Erythroblast (primary cell): ENCODE data around the gene NUP42.

Experiments used
- GATA1 ChIP-seq: IDR thresholded peaks from 2 replicates; pipeline ENCODE4 v1.6.1; 2011; ENCODE audit warnings: low read depth, mild to moderate bottlenecking, control low read depth, low read length, moderate library complexity
- POLR2A ChIP-seq: IDR thresholded peaks from 2 replicates; pipeline ENCODE4 v1.6.1; 2011; ENCODE audit warnings: mild to moderate bottlenecking, low read length

- TF ChIP-seq POLR2A (no peak), GATA1 (no peak)
Measured at GRCh38 chr7:23204241-23204640, 22.4 kb downstream of the NUP42 start.
